SU-DHL-6 (cell line): ENCODE data around the gene TELO2.

Experiments used
- EZH2phosphoT487 ChIP-seq: fragments of 200-600 bp; sonication (generic), shearing (Covaris generic); conservative IDR thresholded peaks from 2 replicates; pipeline ENCODE4 v1.6.1; 2018; ENCODE audit warnings: mild to moderate bottlenecking, antibody characterized with exemption, low read length, moderate library complexity, mixed read lengths
- TF ChIP-seq, protein P1 (sequence below): fragments of 200-600 bp; sonication (generic); IDR thresholded peaks from one replicate; pipeline ENCODE4 v1.5.1; 2017; ENCODE audit warnings: antibody characterized with exemption, mild to moderate bottlenecking, low read length, moderate library complexity; ENCODE audit not compliant: insufficient read depth, poor library complexity, severe bottlenecking

DNA sequence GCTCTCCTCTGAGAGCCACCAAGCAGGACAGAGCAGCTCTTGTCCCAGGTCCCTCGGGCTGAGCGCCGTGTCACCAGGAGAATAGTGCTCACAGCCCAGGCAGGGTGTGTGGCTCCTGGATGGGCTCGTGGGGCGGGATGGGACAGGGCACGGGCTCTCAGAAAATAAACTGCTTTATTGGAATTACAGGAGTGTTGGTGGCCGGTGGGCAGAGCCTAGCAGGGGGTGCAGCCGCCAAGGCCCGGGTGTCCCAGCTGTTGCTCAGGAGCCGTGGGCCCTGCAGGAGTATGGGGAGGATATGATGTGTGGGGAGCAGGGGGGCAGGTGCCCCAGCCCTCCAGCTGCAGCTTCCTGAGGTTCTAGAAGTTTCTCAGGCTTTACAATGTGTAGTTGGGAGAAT is 17.1 kb downstream of the TELO2 start:
- TF ChIP-seq, protein P1, sequence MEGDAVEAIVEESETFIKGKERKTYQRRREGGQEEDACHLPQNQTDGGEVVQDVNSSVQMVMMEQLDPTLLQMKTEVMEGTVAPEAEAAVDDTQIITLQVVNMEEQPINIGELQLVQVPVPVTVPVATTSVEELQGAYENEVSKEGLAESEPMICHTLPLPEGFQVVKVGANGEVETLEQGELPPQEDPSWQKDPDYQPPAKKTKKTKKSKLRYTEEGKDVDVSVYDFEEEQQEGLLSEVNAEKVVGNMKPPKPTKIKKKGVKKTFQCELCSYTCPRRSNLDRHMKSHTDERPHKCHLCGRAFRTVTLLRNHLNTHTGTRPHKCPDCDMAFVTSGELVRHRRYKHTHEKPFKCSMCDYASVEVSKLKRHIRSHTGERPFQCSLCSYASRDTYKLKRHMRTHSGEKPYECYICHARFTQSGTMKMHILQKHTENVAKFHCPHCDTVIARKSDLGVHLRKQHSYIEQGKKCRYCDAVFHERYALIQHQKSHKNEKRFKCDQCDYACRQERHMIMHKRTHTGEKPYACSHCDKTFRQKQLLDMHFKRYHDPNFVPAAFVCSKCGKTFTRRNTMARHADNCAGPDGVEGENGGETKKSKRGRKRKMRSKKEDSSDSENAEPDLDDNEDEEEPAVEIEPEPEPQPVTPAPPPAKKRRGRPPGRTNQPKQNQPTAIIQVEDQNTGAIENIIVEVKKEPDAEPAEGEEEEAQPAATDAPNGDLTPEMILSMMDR, result no peak
- TF ChIP-seq EZH2phosphoT487, result no peak
